ENCODE data around the gene BZW2. TPM values are rescaled to one million over a fixed set of nuclear protein-coding genes. Genes with fewer than 3 reads are reported as not detected.

The BZW2 gene
- total RNA-seq, 2 experiments from 2014 or later: 49.9 to 72.1 TPM

- Mint-ChIP-seq H3K4me1 (no peaks in the 10 kb centered on the region), H3K27me3 (no peaks in the 10 kb centered on the region), H3K27ac (no peak overlapping the region), H3K4me3 (no peak overlapping the region), H3K9me3 (ENCODE audit: low read depth) (no peaks in the 10 kb centered on the region), H3K36me3 (no peaks in the 10 kb centered on the region)
- ATAC-seq (no peak), DNase-seq (no peak)
- CTCF ChIA-PET: interaction anchor here (1.1 kb wide), 1 partner anchor 13 kb away, joined by 3 read pairs; no protein-coding TSS in a partner anchor
These were observed 97.3 kb downstream of the BZW2 start for GRCh38 chr7:16743236-16743635.

- H3K4me3 Mint-ChIP-seq: no peak overlapping the region
- ATAC-seq: no peak
- no peaks in the 10 kb centered on the region for H3K9me3 Mint-ChIP-seq (ENCODE audit: low read depth)
- CTCF ChIA-PET: interaction anchor here (1.1 kb wide), 1 partner anchor 12 kb away, joined by 3 read pairs; no protein-coding TSS in a partner anchor
- H3K4me1 Mint-ChIP-seq: no peaks in the 10 kb centered on the region
- H3K27me3 Mint-ChIP-seq: no peaks in the 10 kb centered on the region
- no peak for DNase-seq
- no peaks in the 10 kb centered on the region for H3K36me3 Mint-ChIP-seq
- H3K27ac Mint-ChIP-seq: no peak overlapping the region
These were observed 98.7 kb downstream of the BZW2 start for GRCh38 chr7:16744518-16745250.

GRCh38 chr7:16745645-16746044, 99.7 kb downstream of the BZW2 start:
- no peak overlapping the region for H3K27ac Mint-ChIP-seq
- H3K9me3 Mint-ChIP-seq (ENCODE audit: low read depth): no peaks in the 10 kb centered on the region
- DNase-seq (no peak), ATAC-seq (no peak)
- H3K4me3 Mint-ChIP-seq: no peak overlapping the region
- CTCF ChIA-PET: no interaction called here
- no peaks in the 10 kb centered on the region for H3K36me3 Mint-ChIP-seq
- H3K27me3 Mint-ChIP-seq: no peaks in the 10 kb centered on the region
- H3K4me1 Mint-ChIP-seq: no peaks in the 10 kb centered on the region

- H3K27me3 Mint-ChIP-seq: peaks cover 2% of the 10 kb centered on the region
These were observed 101.1 kb downstream of the BZW2 start for GRCh38 chr7:16747102-16747501.

GRCh38 chr7:16753102-16753931, 107.3 kb downstream of the BZW2 start, which contains the start of gene TSPAN13:
TSS of gene TSPAN13 (plus strand) at chr7:16753755. CDS start at chr7:16753968, 213 bp downstream.
- Mint-ChIP-seq H3K9me3 (ENCODE audit: low read depth) (no peaks in the 10 kb centered on the region), H3K4me1 (peaks cover 10% of the 10 kb centered on the region), H3K27me3 (peaks cover 31% of the 10 kb centered on the region), H3K4me3 (peak within 1 kb of the TSS; percentile 64), H3K36me3 (no peaks in the 10 kb centered on the region), H3K27ac (no peak within 1 kb of the TSS)
- ATAC-seq: peak; percentile 95
- DNase-seq: peak; percentile 82
- CTCF ChIA-PET: no interaction called here

More at GRCh38 chr7:16747102-16747501, 101.1 kb downstream of the BZW2 start:
- Mint-ChIP-seq H3K4me1 (peaks cover 1% of the 10 kb centered on the region), H3K4me3 (no peak overlapping the region), H3K27ac (no peak overlapping the region), H3K9me3 (ENCODE audit: low read depth) (no peaks in the 10 kb centered on the region), H3K36me3 (no peaks in the 10 kb centered on the region)
- DNase-seq (no peak), ATAC-seq (no peak)
- CTCF ChIA-PET: no interaction called here

- peak; percentile 27 for ATAC-seq
- Mint-ChIP-seq H3K4me1 (peaks cover 12% of the 10 kb centered on the region), H3K4me3 (peak overlapping the region; percentile 64), H3K27me3 (peaks cover 31% of the 10 kb centered on the region), H3K27ac (no peak overlapping the region), H3K9me3 (ENCODE audit: low read depth) (no peaks in the 10 kb centered on the region), H3K36me3 (no peaks in the 10 kb centered on the region)
- no peak for DNase-seq
- CTCF ChIA-PET: interaction anchor here (1.1 kb wide), 1 partner anchor 14 kb away, joined by 3 read pairs; no protein-coding TSS in a partner anchor
These were observed 108.2 kb downstream of the BZW2 start for GRCh38 chr7:16753932-16754855.

- no peak for ATAC-seq
- H3K4me1 Mint-ChIP-seq: peaks cover 14% of the 10 kb centered on the region
- no peak overlapping the region for H3K27ac Mint-ChIP-seq
- peak overlapping the region; percentile 64 for H3K4me3 Mint-ChIP-seq
- H3K36me3 Mint-ChIP-seq: no peaks in the 10 kb centered on the region
- peaks cover 31% of the 10 kb centered on the region for H3K27me3 Mint-ChIP-seq
- CTCF ChIA-PET: interaction anchor here (0.6 to 1.1 kb wide), 2 partner anchors 15 to 69 kb away, joined by 3 read pairs; no protein-coding TSS in a partner anchor
- no peak for DNase-seq
- H3K9me3 Mint-ChIP-seq (ENCODE audit: low read depth): no peaks in the 10 kb centered on the region
These were observed 108.9 kb downstream of the BZW2 start for GRCh38 chr7:16754856-16755317.

- Mint-ChIP-seq H3K36me3 (no peaks in the 10 kb centered on the region), H3K27me3 (peaks cover 31% of the 10 kb centered on the region), H3K4me1 (peaks cover 14% of the 10 kb centered on the region), H3K27ac (no peak overlapping the region), H3K4me3 (no peak overlapping the region), H3K9me3 (ENCODE audit: low read depth) (no peaks in the 10 kb centered on the region)
- ATAC-seq (no peak), DNase-seq (no peak)
- CTCF ChIA-PET: interaction anchor here (0.6 to 1.1 kb wide), 2 partner anchors 16 to 70 kb away, joined by 3 read pairs; no protein-coding TSS in a partner anchor
These were observed 109.4 kb downstream of the BZW2 start for GRCh38 chr7:16755397-16755796.

Other genes starting within 250 kb of the BZW2 start
- gene CRPPA, start 224.6 kb upstream of the BZW2 start, total RNA-seq: 1 to 10 TPM; 1.1 to 1.2 TPM
- gene SOSTDC1, start 180.4 kb upstream of the BZW2 start, total RNA-seq: not detected
- gene LRRC72, start 119.4 kb upstream of the BZW2 start, total RNA-seq: not detected
- gene ANKMY2, start 427 bp upstream of the BZW2 start, total RNA-seq: 10 to 100 TPM; 11.5 to 13.1 TPM
- gene TSPAN13, start 107.6 kb downstream of the BZW2 start, total RNA-seq: 1 to 10 TPM in 1 of 2 experiments, under 1 TPM in 1; 0.41 to 2.7 TPM
- not detected for gene AGR2, start 158.8 kb downstream of the BZW2 start, total RNA-seq
- gene AGR3, start 235.8 kb downstream of the BZW2 start, total RNA-seq: not detected